OCI-LY7 (cell line): Measurements from ENCODE around the gene TSPAN6. TPM values are rescaled to one million over a fixed set of nuclear protein-coding genes. Genes with fewer than 3 reads are reported as not detected.
A peak's percentile ranks its signal among the peaks of the same experiment; 100 is the strongest.

Source experiments
- BruUV-seq: library from RNA; stranded (reverse); fragments of 400-500 nt; replicated peaks from 2 replicates; lab custom pipeline; 2021; lab: Mats Ljungman, UMichigan
- CTCF ChIA-PET: fragments of 300-600 bp; sonication (Branson Sonifier 250); formaldehyde crosslinking; loops from one replicate; lab custom pipeline; 2022; ENCODE audit warnings: antibody characterized with exemption; ENCODE audit not compliant: unreplicated experiment; lab: Charles Lee
- POLR2A ChIA-PET: fragments of 300-600 bp; sonication (Branson Sonifier 250); formaldehyde crosslinking; loops from one replicate; lab custom pipeline; 2022; ENCODE audit warnings: antibody characterized with exemption; lab: Charles Lee
- DNase-seq: peaks from one replicate; pipeline ENCODE4 v3.0.0-alpha.2; 2015; ENCODE audit warnings: low spot score
- H2AFZ ChIP-seq: fragments of 200-600 bp; sonication (generic), shearing (Covaris generic); 2 replicates; pipeline ENCODE4 v1.6.1; 2014; ENCODE audit warnings: mild to moderate bottlenecking, antibody characterized with exemption, low read length, moderate library complexity
- H3K27ac ChIP-seq: fragments of 200-600 bp; sonication (generic); 2 replicates; pipeline ENCODE4 v1.5.1; 2014; ENCODE audit warnings: mixed run types, low read depth, mild to moderate bottlenecking, moderate library complexity, low read length, inconsistent platforms; ENCODE audit not compliant: poor library complexity, severe bottlenecking
- H3K36me3 ChIP-seq: fragments of 200-600 bp; sonication (generic); 2 replicates; pipeline ENCODE4 v1.6.1; 2014; ENCODE audit warnings: mild to moderate bottlenecking, antibody characterized with exemption, low read length, moderate library complexity, mixed read lengths; ENCODE audit not compliant: insufficient read depth
- H3K4me1 ChIP-seq: fragments of 200-600 bp; sonication (generic); 2 replicates; pipeline ENCODE4 v1.5.1; 2014; ENCODE audit warnings: mild to moderate bottlenecking, low read length; ENCODE audit not compliant: insufficient read depth, poor library complexity, severe bottlenecking
- H3K4me2 ChIP-seq: fragments of 200-600 bp; sonication (generic); 2 replicates; pipeline ENCODE4 v1.6.1; 2014; ENCODE audit warnings: mild to moderate bottlenecking, low read length
- H3K4me3 ChIP-seq: fragments of 200-600 bp; sonication (generic); 2 replicates; pipeline ENCODE4 v1.5.1; 2014; ENCODE audit warnings: mild to moderate bottlenecking, low read depth, low read length; ENCODE audit not compliant: poor library complexity, severe bottlenecking
- H3K79me2 ChIP-seq: fragments of 200-600 bp; sonication (generic); 2 replicates; pipeline ENCODE4 v1.6.1; 2016; ENCODE audit warnings: low read depth, mild to moderate bottlenecking, low read length, moderate library complexity, mixed read lengths; ENCODE audit not compliant: insufficient read depth
- H3K9me2 ChIP-seq: fragments of 200-600 bp; sonication (generic); 2 replicates; pipeline ENCODE4 v1.6.1; 2016; ENCODE audit warnings: mild to moderate bottlenecking, low read length, mixed read lengths; ENCODE audit not compliant: insufficient read depth
- H3K9me3 ChIP-seq: fragments of 200-600 bp; sonication (generic); 2 replicates; pipeline ENCODE4 v1.6.1; 2014; ENCODE audit warnings: mild to moderate bottlenecking, mixed run types, low read length, mixed read lengths
- H4K20me1 ChIP-seq: fragments of 200-600 bp; sonication (generic); 2 replicates; pipeline ENCODE4 v1.6.1; 2014; ENCODE audit warnings: mild to moderate bottlenecking, antibody characterized with exemption, low read length, moderate library complexity, mixed read lengths; ENCODE audit not compliant: insufficient read depth
- EZH2phosphoT487 ChIP-seq: fragments of 200-600 bp; sonication (generic); IDR thresholded peaks from 2 replicates; pipeline ENCODE4 v1.6.1; 2018; ENCODE audit warnings: low read depth, borderline replicate concordance, mild to moderate bottlenecking, mixed run types, antibody characterized with exemption, low read length, moderate library complexity, mixed read lengths
- intact Hi-C: fragments of 100-400 bp; cut with micrococcal nuclease; formaldehyde crosslinking; loops from one replicate; pipeline ENCODE4 v1.10.0; 2022; ENCODE audit not compliant: unreplicated experiment
- total RNA-seq, 2 experiments: library from RNA; depleted of rRNA in 1 of 2; stranded (reverse); fragments of >200 nt in 1 of 2; shearing (Covaris generic) in 1 of 2; gene quantifications; 2 replicates each; pipeline ENCODE4 v1.2.3, GENCODE V29; 2014 to 2022
- TF ChIP-seq, protein P1 (sequence below): fragments of 200-600 bp; sonication (generic); conservative IDR thresholded peaks from 2 replicates; pipeline ENCODE4 v1.5.1; 2014; ENCODE audit warnings: mild to moderate bottlenecking, antibody characterized with exemption, low read length, moderate library complexity, mixed read lengths

Gene TSPAN6
- total RNA-seq, 2 experiments from 2014 or later, result not detected

DNA sequence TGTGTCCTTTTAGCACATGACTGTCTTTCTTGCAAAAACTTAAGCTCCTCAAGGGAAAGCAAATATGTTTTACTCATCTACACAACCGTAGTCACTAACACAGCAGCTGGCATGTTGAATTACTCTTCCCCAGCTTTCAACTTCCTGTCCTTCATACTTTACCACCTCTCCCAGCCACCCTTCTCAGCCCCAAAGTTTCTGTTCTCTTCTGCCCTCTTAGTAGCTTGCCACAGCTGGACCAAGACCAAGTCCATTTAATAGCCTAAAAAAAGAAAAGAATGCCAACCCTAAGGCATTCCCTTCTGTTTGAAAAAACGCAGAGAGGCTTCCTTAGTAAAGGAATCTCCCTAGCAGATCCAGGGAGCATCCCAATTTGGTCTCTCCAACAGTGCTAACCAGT, 44.1 kb upstream of the TSPAN6 start:
- DNase-seq, result no peak
- Histone ChIP-seq H3K79me2 (no peaks in the 10 kb centered on the region), H4K20me1 (no peaks in the 10 kb centered on the region), H3K4me1 (no peaks in the 10 kb centered on the region), H3K4me3 (no peak overlapping the region), H3K27ac (no peak overlapping the region), H2AFZ (no peak overlapping the region), H3K9me3 (no peaks in the 10 kb centered on the region), H3K36me3 (no peaks in the 10 kb centered on the region), H3K4me2 (no peak overlapping the region), H3K9me2 (no peaks in the 10 kb centered on the region)
- TF ChIP-seq, protein P1, sequence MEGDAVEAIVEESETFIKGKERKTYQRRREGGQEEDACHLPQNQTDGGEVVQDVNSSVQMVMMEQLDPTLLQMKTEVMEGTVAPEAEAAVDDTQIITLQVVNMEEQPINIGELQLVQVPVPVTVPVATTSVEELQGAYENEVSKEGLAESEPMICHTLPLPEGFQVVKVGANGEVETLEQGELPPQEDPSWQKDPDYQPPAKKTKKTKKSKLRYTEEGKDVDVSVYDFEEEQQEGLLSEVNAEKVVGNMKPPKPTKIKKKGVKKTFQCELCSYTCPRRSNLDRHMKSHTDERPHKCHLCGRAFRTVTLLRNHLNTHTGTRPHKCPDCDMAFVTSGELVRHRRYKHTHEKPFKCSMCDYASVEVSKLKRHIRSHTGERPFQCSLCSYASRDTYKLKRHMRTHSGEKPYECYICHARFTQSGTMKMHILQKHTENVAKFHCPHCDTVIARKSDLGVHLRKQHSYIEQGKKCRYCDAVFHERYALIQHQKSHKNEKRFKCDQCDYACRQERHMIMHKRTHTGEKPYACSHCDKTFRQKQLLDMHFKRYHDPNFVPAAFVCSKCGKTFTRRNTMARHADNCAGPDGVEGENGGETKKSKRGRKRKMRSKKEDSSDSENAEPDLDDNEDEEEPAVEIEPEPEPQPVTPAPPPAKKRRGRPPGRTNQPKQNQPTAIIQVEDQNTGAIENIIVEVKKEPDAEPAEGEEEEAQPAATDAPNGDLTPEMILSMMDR, result no peak
- TF ChIP-seq EZH2phosphoT487, result no peak
- no TSS peak for BruUV-seq
- intact Hi-C loops, result no loop called here
- POLR2A ChIA-PET, result interaction anchor here (0.6 kb wide), 1 partner anchor 35 kb away, joined by 3 read pairs; no protein-coding TSS in a partner anchor
- CTCF ChIA-PET, result interaction anchor here (0.6 kb wide), 1 partner anchor 8 kb away, joined by 3 read pairs; no protein-coding TSS in a partner anchor

DNA sequence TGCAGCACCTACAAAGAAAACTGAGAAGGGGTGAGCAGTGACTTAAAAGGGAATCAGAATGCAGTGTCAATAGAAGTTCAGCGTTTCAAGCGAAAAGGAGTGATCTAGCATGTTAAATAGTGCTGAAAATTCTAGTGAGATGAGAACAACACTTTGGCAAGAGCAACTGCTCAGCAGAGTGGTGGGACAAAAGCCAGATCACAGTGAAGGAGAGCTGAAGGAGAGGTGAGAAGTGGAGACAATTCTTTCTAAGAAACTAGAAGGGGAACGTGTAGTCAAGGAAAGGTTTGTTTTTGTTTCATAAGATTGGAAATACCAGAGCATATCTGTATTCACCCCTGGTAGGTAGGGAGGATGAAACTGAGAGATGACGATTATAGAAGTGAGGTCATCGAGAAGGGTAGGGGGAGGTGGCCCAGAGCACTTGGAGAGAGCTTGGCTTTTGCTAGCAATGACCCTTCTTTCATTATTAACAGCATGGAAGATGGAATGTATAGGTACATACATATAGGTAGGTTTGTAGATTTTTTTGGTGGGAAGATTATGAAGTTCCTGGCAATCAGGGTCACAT, 41.1 kb upstream of the TSPAN6 start:
- intact Hi-C loops, result no loop called here
- ChIA-PET POLR2A (interaction anchor here (1.0 kb wide), 1 partner anchor 190 kb away, joined by 3 read pairs; no protein-coding TSS in a partner anchor), CTCF (no interaction called here)
- no TSS peak for BruUV-seq
- no peak for DNase-seq
- H3K9me2 ChIP-seq, result no peaks in the 10 kb centered on the region
- TF ChIP-seq, protein P1, result no peak
- no peak for TF ChIP-seq EZH2phosphoT487
- H3K4me1 ChIP-seq, result peaks cover 12% of the 10 kb centered on the region
- no peak overlapping the region for H2AFZ ChIP-seq
- no peak overlapping the region for H3K4me3 ChIP-seq
- no peaks in the 10 kb centered on the region for H3K79me2 ChIP-seq
- no peaks in the 10 kb centered on the region for H3K36me3 ChIP-seq
- H3K9me3 ChIP-seq, result no peaks in the 10 kb centered on the region
- no peaks in the 10 kb centered on the region for H4K20me1 ChIP-seq
- no peak overlapping the region for H3K4me2 ChIP-seq
- H3K27ac ChIP-seq, result no peak overlapping the region

DNA sequence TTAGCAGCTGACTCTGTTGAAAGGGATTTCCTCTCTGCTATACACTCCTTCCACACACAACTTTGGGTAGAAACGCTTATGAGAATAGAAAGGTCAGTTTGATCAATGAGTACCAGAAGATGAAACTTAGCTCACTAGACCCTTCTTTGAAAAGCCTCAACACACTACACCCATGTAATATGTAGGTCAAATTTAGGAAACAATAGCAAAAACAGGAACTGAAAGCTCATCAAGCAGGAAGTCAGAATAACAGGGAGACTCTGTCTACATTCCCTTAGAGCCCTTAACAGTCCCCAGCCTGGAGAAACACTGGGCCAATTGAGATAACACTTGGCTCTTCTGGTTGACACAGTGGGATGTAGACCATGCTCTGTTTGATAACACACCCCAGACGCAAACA, 38.1 kb upstream of the TSPAN6 start:
- TF ChIP-seq, protein P1, result no peak
- TF ChIP-seq EZH2phosphoT487, result no peak
- peak; percentile 22 for DNase-seq
- Histone ChIP-seq H3K27ac (no peak overlapping the region), H3K4me3 (no peak overlapping the region), H3K4me2 (peak overlapping the region; percentile 48), H3K9me2 (no peaks in the 10 kb centered on the region), H2AFZ (no peak overlapping the region), H3K4me1 (peaks cover 12% of the 10 kb centered on the region), H3K9me3 (no peaks in the 10 kb centered on the region), H3K36me3 (no peaks in the 10 kb centered on the region), H3K79me2 (no peaks in the 10 kb centered on the region), H4K20me1 (no peaks in the 10 kb centered on the region)
- intact Hi-C loops, result no loop called here
- CTCF ChIA-PET, result interaction anchor here (1.2 kb wide), 1 partner anchor 94 kb away, joined by 4 read pairs; no protein-coding TSS in a partner anchor
- POLR2A ChIA-PET, result interaction anchor here (0.6 kb wide), 1 partner anchor 235 kb away, joined by 4 read pairs; no protein-coding TSS in a partner anchor
- BruUV-seq, result no TSS peak
